Neural cell (in vitro differentiated cells): ENCODE measurements around the gene SLC35G6.

Experiments used
- EP300 ChIP-seq: fragments of 450-650 bp; conservative IDR thresholded peaks from 2 replicates; pipeline ENCODE4 v1.6.1; 2014; ENCODE audit warnings: antibody characterized with exemption, mild to moderate bottlenecking, moderate library complexity; ENCODE audit not compliant: poor library complexity, severe bottlenecking
- EZH2 ChIP-seq: fragments of 200-600, 300-800 bp; shearing (Covaris generic), sonication (generic); IDR thresholded peaks from 2 replicates; pipeline ENCODE4 v1.6.1; 2014; ENCODE audit warnings: antibody characterized with exemption, low read length, borderline replicate concordance, mild to moderate bottlenecking; ENCODE audit not compliant: insufficient read depth, poor library complexity, severe bottlenecking
- POLR2AphosphoS5 ChIP-seq: IDR thresholded peaks from 2 replicates; pipeline ENCODE4 v1.6.1; 2012
- SMC3 ChIP-seq: fragments of 450-650 bp; conservative IDR thresholded peaks from 2 replicates; pipeline ENCODE4 v1.6.1; 2014; ENCODE audit warnings: antibody characterized with exemption, mild to moderate bottlenecking, moderate library complexity; ENCODE audit not compliant: poor library complexity
- TAF1 ChIP-seq: IDR thresholded peaks from 2 replicates; pipeline ENCODE4 v1.6.1; 2012; ENCODE audit warnings: low read depth
- TF ChIP-seq, protein P1 (sequence below): fragments of 450-650 bp; IDR thresholded peaks from 2 replicates; pipeline ENCODE4 v1.5.1; 2014; ENCODE audit warnings: antibody characterized with exemption, mild to moderate bottlenecking, moderate library complexity; ENCODE audit not compliant: poor library complexity, severe bottlenecking

DNA sequence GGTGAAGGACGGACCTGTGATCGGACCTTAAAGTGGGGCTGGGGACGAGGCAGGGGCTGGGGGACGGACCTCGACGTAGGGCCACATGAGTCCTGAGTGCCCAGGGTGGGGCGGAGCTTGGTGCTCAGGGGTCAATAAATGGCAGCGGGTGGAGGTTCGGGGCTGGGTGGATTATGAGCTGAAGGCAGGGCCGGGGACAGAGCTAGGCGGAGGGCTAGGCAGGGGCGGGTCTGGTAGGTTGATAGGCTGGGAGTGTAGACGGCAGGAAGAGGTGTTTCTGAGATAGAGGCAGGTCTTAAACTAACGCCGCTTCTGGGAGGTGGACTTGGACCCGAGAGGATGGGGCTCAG is 35.7 kb upstream of the SLC35G6 start:
- TF ChIP-seq EP300: no peak
- no peak for TF ChIP-seq POLR2AphosphoS5
- TF ChIP-seq, protein P1, sequence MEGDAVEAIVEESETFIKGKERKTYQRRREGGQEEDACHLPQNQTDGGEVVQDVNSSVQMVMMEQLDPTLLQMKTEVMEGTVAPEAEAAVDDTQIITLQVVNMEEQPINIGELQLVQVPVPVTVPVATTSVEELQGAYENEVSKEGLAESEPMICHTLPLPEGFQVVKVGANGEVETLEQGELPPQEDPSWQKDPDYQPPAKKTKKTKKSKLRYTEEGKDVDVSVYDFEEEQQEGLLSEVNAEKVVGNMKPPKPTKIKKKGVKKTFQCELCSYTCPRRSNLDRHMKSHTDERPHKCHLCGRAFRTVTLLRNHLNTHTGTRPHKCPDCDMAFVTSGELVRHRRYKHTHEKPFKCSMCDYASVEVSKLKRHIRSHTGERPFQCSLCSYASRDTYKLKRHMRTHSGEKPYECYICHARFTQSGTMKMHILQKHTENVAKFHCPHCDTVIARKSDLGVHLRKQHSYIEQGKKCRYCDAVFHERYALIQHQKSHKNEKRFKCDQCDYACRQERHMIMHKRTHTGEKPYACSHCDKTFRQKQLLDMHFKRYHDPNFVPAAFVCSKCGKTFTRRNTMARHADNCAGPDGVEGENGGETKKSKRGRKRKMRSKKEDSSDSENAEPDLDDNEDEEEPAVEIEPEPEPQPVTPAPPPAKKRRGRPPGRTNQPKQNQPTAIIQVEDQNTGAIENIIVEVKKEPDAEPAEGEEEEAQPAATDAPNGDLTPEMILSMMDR: no peak
- TF ChIP-seq TAF1: no peak
- TF ChIP-seq SMC3: no peak
- no peak for TF ChIP-seq EZH2
